GM06990 (cell line): Measurements from ENCODE around the gene ZNF526.

Experiments
- DNase-seq: peaks from one replicate; pipeline ENCODE4 v3.0.0-alpha.2; 2011; ENCODE audit not compliant: insufficient read length; ENCODE audit errors: extremely low read depth
- H3K27me3 ChIP-seq: replicated peaks from 2 replicates; pipeline ENCODE4 v1.6.0; 2011; ENCODE audit warnings: low read length; ENCODE audit not compliant: control insufficient read depth, insufficient read depth
- H3K36me3 ChIP-seq: 2 replicates; pipeline ENCODE4 v1.5.1; 2011; ENCODE audit warnings: low read length; ENCODE audit not compliant: control insufficient read depth, insufficient read depth
- H3K4me3 ChIP-seq: replicated peaks from 2 replicates; pipeline ENCODE4 v1.5.1; 2011; ENCODE audit warnings: low read depth, mild to moderate bottlenecking, control low read depth, low read length
- TF ChIP-seq, protein P1 (sequence below): IDR thresholded peaks from 2 replicates; pipeline ENCODE4 v1.5.1; 2011; ENCODE audit warnings: low read length, control low read depth, mild to moderate bottlenecking, inconsistent platforms; ENCODE audit not compliant: insufficient read depth, poor library complexity, severe bottlenecking

ZNF526 gene

DNA sequence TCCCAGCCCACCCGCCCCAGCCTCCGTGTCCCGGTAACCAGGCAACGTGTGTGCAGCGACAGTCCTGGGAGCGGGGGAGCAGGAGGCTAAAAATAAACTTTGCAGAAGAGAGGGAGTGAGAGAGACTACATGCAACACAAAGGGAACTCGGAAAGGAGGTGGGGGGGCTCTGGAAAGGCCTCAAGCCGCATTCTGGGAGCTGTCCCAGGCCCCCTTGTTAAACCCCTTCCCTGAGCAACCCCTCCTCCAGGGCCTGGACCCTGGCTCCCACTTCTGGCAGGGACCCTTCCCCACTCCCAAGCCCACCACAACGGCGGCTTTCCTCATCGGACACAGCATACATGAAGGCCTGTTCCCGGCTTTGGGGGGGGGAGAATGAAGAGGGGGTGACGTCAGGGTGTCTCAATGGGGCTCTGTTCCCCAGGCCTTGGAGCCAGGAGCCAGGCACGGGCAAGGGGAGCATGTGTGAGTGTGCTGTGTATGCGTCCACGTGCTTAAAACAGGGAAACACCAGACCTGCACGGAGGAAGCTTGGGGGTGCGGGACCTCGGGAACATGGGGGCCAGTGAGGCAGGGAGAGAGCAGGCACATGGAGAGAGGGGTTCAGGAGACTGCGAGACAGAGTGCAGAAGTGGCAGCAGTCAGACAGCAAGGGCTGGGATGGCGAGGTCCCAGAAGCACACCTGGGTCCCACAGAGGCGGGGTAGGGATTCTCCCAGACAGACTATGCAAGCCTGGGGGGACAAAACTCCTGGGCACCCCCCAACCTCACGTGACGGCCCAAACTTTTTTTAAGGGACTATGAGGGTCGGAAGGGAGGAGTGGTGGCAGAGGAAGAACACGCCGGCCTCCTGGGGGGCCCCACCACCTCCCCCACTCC, 32.5 kb downstream of the ZNF526 start:
- Histone ChIP-seq H3K27me3 (no peaks in the 10 kb centered on the region), H3K36me3 (peaks cover 2% of the 10 kb centered on the region), H3K4me3 (peak overlapping the region; percentile 87)
- TF ChIP-seq, protein P1, sequence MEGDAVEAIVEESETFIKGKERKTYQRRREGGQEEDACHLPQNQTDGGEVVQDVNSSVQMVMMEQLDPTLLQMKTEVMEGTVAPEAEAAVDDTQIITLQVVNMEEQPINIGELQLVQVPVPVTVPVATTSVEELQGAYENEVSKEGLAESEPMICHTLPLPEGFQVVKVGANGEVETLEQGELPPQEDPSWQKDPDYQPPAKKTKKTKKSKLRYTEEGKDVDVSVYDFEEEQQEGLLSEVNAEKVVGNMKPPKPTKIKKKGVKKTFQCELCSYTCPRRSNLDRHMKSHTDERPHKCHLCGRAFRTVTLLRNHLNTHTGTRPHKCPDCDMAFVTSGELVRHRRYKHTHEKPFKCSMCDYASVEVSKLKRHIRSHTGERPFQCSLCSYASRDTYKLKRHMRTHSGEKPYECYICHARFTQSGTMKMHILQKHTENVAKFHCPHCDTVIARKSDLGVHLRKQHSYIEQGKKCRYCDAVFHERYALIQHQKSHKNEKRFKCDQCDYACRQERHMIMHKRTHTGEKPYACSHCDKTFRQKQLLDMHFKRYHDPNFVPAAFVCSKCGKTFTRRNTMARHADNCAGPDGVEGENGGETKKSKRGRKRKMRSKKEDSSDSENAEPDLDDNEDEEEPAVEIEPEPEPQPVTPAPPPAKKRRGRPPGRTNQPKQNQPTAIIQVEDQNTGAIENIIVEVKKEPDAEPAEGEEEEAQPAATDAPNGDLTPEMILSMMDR, result no peak
- peak; percentile 28 for DNase-seq

DNA sequence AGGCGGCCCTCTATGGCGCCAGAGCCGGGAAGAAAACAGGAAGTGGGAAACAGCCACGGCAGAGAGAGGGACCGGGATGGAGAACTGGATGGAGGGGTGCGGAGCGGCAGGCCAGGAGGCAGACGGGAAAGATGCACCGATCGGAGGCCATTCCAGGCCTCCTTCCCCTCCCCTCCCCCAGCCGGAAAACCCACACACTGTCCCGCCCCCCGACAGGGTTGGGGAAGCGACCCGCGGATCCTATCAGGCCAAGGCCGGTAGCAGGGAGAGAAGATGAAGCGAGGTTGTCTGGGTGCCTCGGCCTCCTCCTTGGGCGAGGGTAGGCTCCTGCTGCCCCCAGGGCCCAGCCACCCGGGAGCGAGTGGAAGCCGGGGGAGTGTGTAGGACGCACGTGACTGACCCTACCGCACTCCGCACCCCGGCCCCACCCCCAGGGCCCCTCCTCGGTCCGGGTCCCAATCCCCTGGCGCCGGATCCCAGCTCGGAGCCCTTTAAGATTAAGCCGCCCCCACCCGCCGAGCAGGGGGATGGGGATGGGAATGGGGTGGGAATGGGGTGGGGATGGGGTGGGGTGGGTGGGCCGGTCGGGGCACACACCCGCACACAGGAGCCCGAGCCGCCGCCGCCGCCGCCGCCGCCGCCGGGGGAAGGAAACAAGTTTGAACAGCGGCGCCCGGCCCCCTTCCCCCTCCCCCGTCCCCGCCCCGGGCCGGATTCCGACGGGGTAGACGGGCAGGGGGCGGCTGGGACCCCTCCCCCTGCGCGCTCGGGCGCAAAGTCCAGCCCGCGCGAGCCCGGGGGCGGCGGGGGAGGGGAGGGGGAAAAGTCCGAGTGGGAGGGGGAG, 33.4 kb downstream of the ZNF526 start:
- TF ChIP-seq, protein P1, result no peak
- H3K27me3 ChIP-seq, result no peaks in the 10 kb centered on the region

DNA sequence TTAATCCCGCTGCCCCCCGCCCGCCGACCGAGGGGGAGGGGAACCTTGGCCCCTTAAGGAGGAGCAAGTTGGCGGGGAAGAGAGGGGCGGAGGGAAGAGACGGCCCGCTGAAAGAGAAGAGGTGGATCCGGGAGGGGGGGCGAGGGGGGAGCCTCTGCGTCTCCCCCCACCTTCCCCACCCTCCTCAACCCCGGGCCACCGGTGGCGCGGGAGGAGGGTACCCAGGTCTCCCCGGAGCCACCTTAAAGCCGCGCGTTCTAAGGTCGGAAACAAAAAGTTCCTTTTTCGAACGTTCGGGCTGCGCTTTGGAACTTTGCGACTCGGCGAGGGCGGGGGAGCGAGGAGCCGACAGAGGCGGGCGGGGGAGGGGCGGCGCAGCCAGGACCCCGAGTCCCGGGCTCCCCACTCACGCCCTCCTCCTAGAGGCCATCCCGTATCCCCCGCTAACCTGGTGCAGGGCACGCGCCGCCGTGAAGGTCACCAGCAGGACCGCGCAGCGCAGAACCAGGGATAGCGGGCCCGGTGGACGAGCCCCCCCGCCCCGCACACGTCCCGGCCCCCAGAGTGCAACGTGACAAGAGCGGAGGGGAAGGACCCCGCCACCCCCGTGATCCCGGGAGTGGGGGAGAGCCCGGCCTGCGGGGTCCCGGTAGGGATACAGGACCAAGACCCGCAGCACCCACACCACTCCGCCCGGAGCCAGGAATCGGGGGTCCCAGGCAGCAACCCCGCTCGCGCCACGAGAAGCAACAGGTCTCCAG, 34.2 kb downstream of the ZNF526 start:
- peaks cover 2% of the 10 kb centered on the region for H3K36me3 ChIP-seq
- TF ChIP-seq, protein P1, result peak; percentile 0
- peak overlapping the region; percentile 87 for H3K4me3 ChIP-seq
- H3K27me3 ChIP-seq, result no peaks in the 10 kb centered on the region
- peak; percentile 81 for DNase-seq

More for the DNA sequence above, 33.4 kb downstream of the ZNF526 start:
- Histone ChIP-seq H3K4me3 (peak overlapping the region; percentile 87), H3K36me3 (peaks cover 2% of the 10 kb centered on the region)
- DNase-seq, result peak; percentile 57

DNA sequence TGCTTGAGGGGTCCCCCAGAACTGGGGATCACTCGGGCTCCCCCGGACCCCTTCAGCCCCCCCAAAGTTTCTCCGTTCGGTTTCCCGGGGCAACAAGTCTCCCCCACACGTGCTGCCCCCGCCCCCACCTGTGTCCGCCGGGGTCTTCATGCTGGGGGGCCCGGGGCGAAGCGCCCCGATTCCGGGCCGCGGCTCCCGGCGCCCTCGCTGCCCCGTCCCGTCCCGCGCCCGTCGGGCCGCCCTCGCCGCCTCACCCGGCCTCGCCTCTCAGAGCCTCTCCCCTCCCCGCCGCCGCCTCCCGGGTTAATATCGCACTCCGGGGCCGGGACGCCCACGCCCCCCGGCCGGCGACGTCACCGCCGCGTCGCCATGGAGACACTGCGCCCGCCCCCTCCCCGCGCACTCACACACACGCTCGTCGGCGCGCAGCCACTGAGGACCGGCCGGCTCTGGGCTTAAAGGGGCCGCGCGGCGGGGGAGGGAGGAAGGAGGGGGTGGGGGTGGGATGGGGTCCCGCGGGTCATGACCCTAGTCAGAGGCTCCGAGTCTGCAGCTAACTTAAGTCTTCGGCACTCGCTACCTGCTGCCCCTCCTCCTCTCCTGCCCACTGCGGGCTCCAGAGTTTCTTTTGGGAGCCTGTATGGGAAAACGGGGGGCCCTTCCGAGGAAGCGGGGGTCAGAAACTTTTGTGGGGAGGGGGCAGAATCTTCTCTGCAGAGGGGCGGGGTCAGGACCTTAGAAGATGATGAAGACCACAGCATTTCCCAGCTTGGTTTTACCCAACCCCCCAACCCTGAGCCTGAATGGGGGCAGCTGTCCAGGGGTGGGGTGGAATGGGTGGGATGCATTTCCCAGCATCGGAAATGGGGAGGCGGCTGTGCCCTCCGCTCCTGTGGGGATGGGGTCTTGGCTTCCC, 35.0 kb downstream of the ZNF526 start, which contains the start of gene ERF:
ERF (minus strand) TSS at position 279 of the 916 bp plus-strand sequence; CDS start at position 150, 129 bp downstream.
- TF ChIP-seq, protein P1, result no peak
- DNase-seq, result peak; percentile 94
- no peaks in the 10 kb centered on the region; the same call in 1 of the 2 replicates for H3K36me3 ChIP-seq
- no peaks in the 10 kb centered on the region for H3K27me3 ChIP-seq
- peak within 1 kb of the TSS; percentile 87 for H3K4me3 ChIP-seq
